Heart right ventricle (tissue), 16 donors: Measurements from ENCODE around the gene UBE2D2. TPM values are rescaled to one million over a fixed set of nuclear protein-coding genes. Genes with fewer than 3 reads are reported as not detected.
"Not testable (repeated sequence)": the region's sequence is repeated elsewhere in the genome, so short reads cannot be mapped to it uniquely, and the experiment has no call there.

Source experiments
- ATAC-seq, 8 donors: fragments of 200-7000 bp; cut with Tn5 transposase; one replicate each; pipeline ENCODE4 v1.9.1; 2020; ENCODE audit warnings: mild to moderate bottlenecking in 8 of 8, moderate library complexity in 8 of 8, moderate number of reproducible peaks in 1 of 8
- DNase-seq, 2 donors: peaks; one replicate each; pipeline ENCODE4 v3.0.0-alpha.2; 2020
- H3K27ac ChIP-seq, 10 donors: fragments of 200-600 bp; sonication (generic) in 2 of 10; one replicate each; pipeline versions ENCODE4 v1.5.0 to v1.8.0; 2020 to 2022; ENCODE audit warnings: mild to moderate bottlenecking in 3 of 10
- H3K27me3 ChIP-seq, 7 donors: fragments of 200-600 bp; one replicate each; pipeline ENCODE4 v1.8.0; 2021 to 2022; ENCODE audit warnings: mild to moderate bottlenecking in 2 of 7
- H3K36me3 ChIP-seq, 9 donors: fragments of 200-600 bp; sonication (generic) in 1 of 9; one replicate each; pipeline versions ENCODE4 v1.5.0 to v1.8.0; 2020 to 2022; ENCODE audit warnings: mild to moderate bottlenecking in 2 of 9
- H3K4me1 ChIP-seq, 9 donors: fragments of 200-600 bp; sonication (generic) in 1 of 9; one replicate each; pipeline versions ENCODE4 v1.5.0 to v1.8.0; 2020 to 2022; ENCODE audit warnings: mild to moderate bottlenecking in 4 of 9
- H3K4me3 ChIP-seq, 10 donors: fragments of 200-600 bp; sonication (generic) in 2 of 10; one replicate each; pipeline versions ENCODE4 v1.5.0 to v1.8.0; 2020 to 2022; ENCODE audit warnings: mild to moderate bottlenecking in 7 of 10, moderate library complexity in 2 of 10
- H3K9me3 ChIP-seq, 11 donors: fragments of 200-600 bp in 10 of 11; sonication (generic) in 2 of 11; one replicate each; pipeline versions ENCODE4 v1.5.0 to v1.8.0; 2013 to 2022; ENCODE audit warnings: mild to moderate bottlenecking in 2 of 11, control low read depth in 1 of 11, moderate library complexity in 1 of 11
- WGBS, 2 donors: extraction: QIAGEN DNeasy Blood & Tissue Kit; methylation state at CpG; one replicate each; pipeline ENCODE4 v1.1.7; 2013; ENCODE audit warnings: inconsistent platforms in 1 of 2; 5-methylcytosine and 5-hydroxymethylcytosine counted together
- intact Hi-C, 10 donors: fragments of 100-400 bp; cut with DNase I; formaldehyde crosslinking; loops; one replicate each; pipeline versions ENCODE4 v1.11.1 to v1.14.2; 2022
- polyA plus RNA-seq, 2 donors: library from polyadenylated mRNA; stranded (reverse); fragments of 200-250 nt; gene quantifications; one replicate each; pipeline ENCODE4 v1.2.3, GENCODE V29; 2013
- total RNA-seq, 10 donors: library from RNA; stranded (reverse); fragmentation: NEBNext Ultra II Directional in 3 of 10; extraction: Animal tissue kit (Norgen Biotek cat#: 25700) in 3 of 10; gene quantifications; one replicate each; pipeline versions ENCODE4 v1.2.1 to v1.2.4, GENCODE V29; 2021 to 2023
- TF ChIP-seq, protein P1 (sequence below), 9 donors: fragments of 200-600 bp; sonication (generic) in 2 of 9; IDR thresholded peaks; one replicate each; pipeline versions ENCODE4 v1.5.0 to v1.8.0; 2021 to 2022; ENCODE audit warnings: antibody characterized with exemption in 9 of 9, mild to moderate bottlenecking in 5 of 9, moderate library complexity in 1 of 9
- donor health status: Arrhythmogenic right ventricular cardiomyopathy.
- donor health status: ischemic (EF 13 %, LVEDD 7.1; RV severe dilation, severe dysfunction).
- donor health status: healthy with polysubstance abuse.
- donor health status: DM: no; HTN: yes; CAD: no.
- donor health status: DM: no; HTN: no; CAD: no.
- donor health status: ischemic (EF 25% LVEDD 6.9; RV normal size, moderate dysfunction).
- donor health status: ischemic (EF 25% LVEDD 5.7; RV mildly dilated, moderate dysfunction).
- donor health status: healthy.
- donor health status: DM: yes; HTN: yes; CAD: no.
- donor health status: Ischemic cardiomyopathy.
- donor health status: ischemic (EF 35%, LVEDD 5.7; RV mildly dilated, moderate dysfunction).
- donor health status: nonischemic (EF 11% LVEDD 7.7; RV severe dilation, severe dysfunction).
- donor health status: DM: yes; HTN: yes; CAD: no.
- donor health status: PGD.
- donor health status: ischemic (EF 29% LVEDD 5.4; RV normal size, mild dysfunction).
- donor health status: nonischemic (EF 23%, LVEDD 6.1; RV moderate dilation, normal function).

Gene UBE2D2
- total and polyA plus RNA-seq, 12 donors, result 59.3 to 162 (median 139) TPM

- no peak for ATAC-seq
- 78 to 79% methylated on average over 5 of the region's 5 CpGs for WGBS, 2 donors
- Histone ChIP-seq H3K27ac (no peak overlapping the region), H3K4me3 (no peak overlapping the region), H3K27me3 (no peaks in the 10 kb centered on the region), H3K4me1 (peaks cover 0 to 31% (median 18%) of the 10 kb centered on the region in 9 donors), H3K9me3 (no peaks in the 10 kb centered on the region), H3K36me3 (peaks cover 0 to 76% (median 5%) of the 10 kb centered on the region in 9 donors)
- intact Hi-C loops, result loop anchor here in 1 of 10 donors (10.0 kb wide), 1 partner anchor 187 kb away; no protein-coding TSS in a partner anchor
- no peak for DNase-seq
- TF ChIP-seq, protein P1, sequence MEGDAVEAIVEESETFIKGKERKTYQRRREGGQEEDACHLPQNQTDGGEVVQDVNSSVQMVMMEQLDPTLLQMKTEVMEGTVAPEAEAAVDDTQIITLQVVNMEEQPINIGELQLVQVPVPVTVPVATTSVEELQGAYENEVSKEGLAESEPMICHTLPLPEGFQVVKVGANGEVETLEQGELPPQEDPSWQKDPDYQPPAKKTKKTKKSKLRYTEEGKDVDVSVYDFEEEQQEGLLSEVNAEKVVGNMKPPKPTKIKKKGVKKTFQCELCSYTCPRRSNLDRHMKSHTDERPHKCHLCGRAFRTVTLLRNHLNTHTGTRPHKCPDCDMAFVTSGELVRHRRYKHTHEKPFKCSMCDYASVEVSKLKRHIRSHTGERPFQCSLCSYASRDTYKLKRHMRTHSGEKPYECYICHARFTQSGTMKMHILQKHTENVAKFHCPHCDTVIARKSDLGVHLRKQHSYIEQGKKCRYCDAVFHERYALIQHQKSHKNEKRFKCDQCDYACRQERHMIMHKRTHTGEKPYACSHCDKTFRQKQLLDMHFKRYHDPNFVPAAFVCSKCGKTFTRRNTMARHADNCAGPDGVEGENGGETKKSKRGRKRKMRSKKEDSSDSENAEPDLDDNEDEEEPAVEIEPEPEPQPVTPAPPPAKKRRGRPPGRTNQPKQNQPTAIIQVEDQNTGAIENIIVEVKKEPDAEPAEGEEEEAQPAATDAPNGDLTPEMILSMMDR (IDR thresholded peaks at IDR 0.05), result no peak
Measured at GRCh38 chr5:139611703-139612584, 50.8 kb downstream of the UBE2D2 start.

- no peaks in the 10 kb centered on the region for H3K27me3 ChIP-seq
- peaks cover 0 to 100% (median 25%) of the 10 kb centered on the region in 9 donors for H3K36me3 ChIP-seq
- H3K4me1 ChIP-seq, result peaks cover 0 to 5% (median 0%) of the 10 kb centered on the region in 9 donors
- no peak overlapping the region for H3K4me3 ChIP-seq
- no peak for DNase-seq
- ATAC-seq, result no peak
- H3K27ac ChIP-seq, result no peak overlapping the region
- intact Hi-C loops, result loop anchor here in 5 of 10 donors (10.0 kb wide), 3 partner anchors 45 to 225 kb away; no protein-coding TSS in a partner anchor
- H3K9me3 ChIP-seq, result no peaks in the 10 kb centered on the region
- TF ChIP-seq, protein P1 (IDR thresholded peaks at IDR 0.05), result no peak
- 78 to 86% methylated on average over 5 of the region's 5 CpGs for WGBS, 2 donors
Measured at GRCh38 chr5:139619861-139620260, 58.7 kb downstream of the UBE2D2 start.

DNA sequence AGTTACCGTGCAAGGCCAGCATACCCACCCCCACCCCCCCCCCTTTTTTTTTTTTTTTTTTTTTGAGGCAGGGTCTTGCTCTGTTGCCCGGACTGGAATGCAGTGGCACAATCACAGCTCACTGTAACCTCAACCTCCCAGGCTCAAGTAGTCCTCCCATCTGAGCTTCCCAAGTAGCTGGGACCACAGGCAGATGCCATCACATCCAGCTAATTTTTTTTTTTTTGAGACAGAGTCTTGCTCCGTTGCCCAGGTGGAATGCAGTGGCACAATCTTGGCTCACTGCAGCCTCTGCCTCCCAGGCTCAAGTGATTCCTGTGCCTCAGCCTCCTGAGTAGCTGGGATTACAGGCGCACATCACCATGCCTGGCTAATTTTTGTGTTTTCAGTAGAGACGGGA is 64.3 kb downstream of the UBE2D2 start:
- H3K4me3 ChIP-seq, H3K4me1 ChIP-seq, H3K9me3 ChIP-seq, ATAC-seq, H3K27me3 ChIP-seq, DNase-seq, H3K27ac ChIP-seq: not testable (repeated sequence)
- WGBS, 2 donors, result 90 to 94% methylated on average over 5 of the region's 5 CpGs
- H3K36me3 ChIP-seq, result peaks cover 3 to 99% (median 48%) of the 10 kb centered on the region in 9 donors
- intact Hi-C loops, result loop anchor here in 4 of 10 donors (10.0 kb wide), 3 partner anchors 51 to 219 kb away; no protein-coding TSS in a partner anchor

DNA sequence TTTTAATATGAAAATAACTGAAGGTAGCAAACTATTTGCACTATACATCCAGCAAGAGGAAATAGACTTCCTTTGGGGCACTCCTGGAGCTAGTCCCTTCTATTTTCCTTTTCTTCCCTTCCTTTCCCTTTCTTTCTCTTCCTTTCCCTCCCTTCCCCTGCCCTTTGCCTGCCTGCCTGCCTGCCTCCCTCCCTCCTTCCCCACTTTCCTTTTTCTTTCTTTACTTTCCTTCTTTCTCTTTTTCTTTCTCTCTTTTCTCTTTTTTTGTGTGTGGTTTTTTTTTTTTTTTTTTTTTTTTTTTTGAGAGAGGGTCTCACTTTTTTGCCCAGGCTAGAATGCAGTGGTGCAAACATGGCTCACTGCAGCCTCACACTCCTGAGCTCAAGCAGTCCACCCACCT is 69.7 kb downstream of the UBE2D2 start:
- TF ChIP-seq, protein P1 (IDR thresholded peaks at IDR 0.05), result no peak
- Histone ChIP-seq H3K4me3 (no peak overlapping the region), H3K27me3 (no peaks in the 10 kb centered on the region), H3K4me1 (peaks cover under 1 to 20% (median 10%) of the 10 kb centered on the region in 9 donors), H3K9me3 (no peaks in the 10 kb centered on the region), H3K27ac (no peak overlapping the region), H3K36me3 (peaks cover 0 to 63% (median 23%) of the 10 kb centered on the region in 9 donors)
- ATAC-seq (no peak), DNase-seq (no peak)
- intact Hi-C loops, result loop anchor here in 2 of 10 donors (5.0 to 10.0 kb wide), 3 partner anchors 61 to 234 kb away; no protein-coding TSS in a partner anchor
